HepG2 (cell line): ENCODE measurements around the gene BAZ1B.
"Not testable (repeated sequence)": the region's sequence is repeated elsewhere in the genome, so short reads cannot be mapped to it uniquely, and the experiment has no call there.

Experiments used
- CCAR2 ChIP-seq: fragments of 200-400 bp; formaldehyde crosslinking; optimal IDR thresholded peaks from 2 replicates; pipeline ENCODE3; 2018; ENCODE audit warnings: low read depth, mild to moderate bottlenecking, low read length, moderate library complexity
- HDAC1 ChIP-seq: sonication (generic); formaldehyde crosslinking; IDR thresholded peaks from 2 replicates; pipeline ENCODE4 v1.5.1; 2020; ENCODE audit warnings: mild to moderate bottlenecking, missing genetic modification reagents
- RNF2 ChIP-seq: fragments of 450-650 bp; conservative IDR thresholded peaks from 2 replicates; pipeline ENCODE4 v1.6.1; 2016; ENCODE audit warnings: low read depth
- TARDBP ChIP-seq: sonication (generic); formaldehyde crosslinking; IDR thresholded peaks from 2 replicates; pipeline ENCODE4 v1.8.0; 2022; ENCODE audit warnings: mild to moderate bottlenecking, missing genetic modification reagents
- YY1 ChIP-seq: IDR thresholded peaks from 2 replicates; pipeline ENCODE4 v1.6.1; 2011; ENCODE audit warnings: low read length, low read depth, moderate library complexity, mild to moderate bottlenecking; ENCODE audit not compliant: insufficient read depth, insufficient replicate concordance
- ZNF446 ChIP-seq: sonication (generic); formaldehyde crosslinking; IDR thresholded peaks from 2 replicates; pipeline ENCODE4 v1.5.0; 2020; ENCODE audit warnings: mild to moderate bottlenecking, missing genetic modification reagents
- ZNF780A ChIP-seq: sonication (generic); formaldehyde crosslinking; IDR thresholded peaks from 2 replicates; pipeline ENCODE4 v1.8.0; 2022; ENCODE audit warnings: mild to moderate bottlenecking, missing genetic modification reagents, moderate library complexity
- TF ChIP-seq, protein P1 (sequence below): IDR thresholded peaks from 2 replicates; pipeline ENCODE4 v1.6.1; 2012; ENCODE audit warnings: inconsistent platforms
- TF ChIP-seq, protein P2 (sequence below): sonication (generic); formaldehyde crosslinking; IDR thresholded peaks from 2 replicates; pipeline ENCODE4 v1.5.0; 2020; ENCODE audit warnings: mild to moderate bottlenecking, missing genetic modification reagents, moderate library complexity
- TF ChIP-seq, protein P3 (sequence below): sonication (generic); formaldehyde crosslinking; IDR thresholded peaks from 2 replicates; pipeline ENCODE4 v1.8.0; 2022; ENCODE audit warnings: mild to moderate bottlenecking, missing genetic modification reagents, moderate library complexity

DNA sequence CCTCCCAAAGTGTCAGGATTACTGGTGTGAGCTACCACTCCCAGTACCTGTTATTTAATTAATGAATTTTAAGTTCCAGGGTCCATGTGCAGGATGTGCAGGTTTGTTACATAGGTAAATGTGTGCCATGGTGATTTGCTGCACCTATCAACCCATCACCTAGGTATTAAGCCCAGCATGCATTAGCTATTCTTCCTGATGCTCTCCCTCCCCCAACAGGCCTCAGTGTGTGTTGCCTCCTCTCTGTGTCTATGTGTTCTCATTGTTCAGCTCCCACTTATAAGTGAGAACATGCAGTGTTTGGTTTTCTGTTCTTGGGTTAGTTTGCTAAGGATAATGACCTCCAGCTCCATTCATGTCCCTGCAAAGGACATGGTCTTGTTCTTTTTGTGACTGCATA lies 44.3 kb upstream of the BAZ1B start:
- TF ChIP-seq CCAR2; ZNF780A (CRISPR knock-in tag); HDAC1 (CRISPR knock-in tag); TARDBP; YY1; RNF2; ZNF446 (CRISPR knock-in tag): not testable (repeated sequence)
- TF ChIP-seq, protein P1, sequence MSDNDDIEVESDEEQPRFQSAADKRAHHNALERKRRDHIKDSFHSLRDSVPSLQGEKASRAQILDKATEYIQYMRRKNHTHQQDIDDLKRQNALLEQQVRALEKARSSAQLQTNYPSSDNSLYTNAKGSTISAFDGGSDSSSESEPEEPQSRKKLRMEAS = not testable (repeated sequence)
- TF ChIP-seq, protein P2, sequence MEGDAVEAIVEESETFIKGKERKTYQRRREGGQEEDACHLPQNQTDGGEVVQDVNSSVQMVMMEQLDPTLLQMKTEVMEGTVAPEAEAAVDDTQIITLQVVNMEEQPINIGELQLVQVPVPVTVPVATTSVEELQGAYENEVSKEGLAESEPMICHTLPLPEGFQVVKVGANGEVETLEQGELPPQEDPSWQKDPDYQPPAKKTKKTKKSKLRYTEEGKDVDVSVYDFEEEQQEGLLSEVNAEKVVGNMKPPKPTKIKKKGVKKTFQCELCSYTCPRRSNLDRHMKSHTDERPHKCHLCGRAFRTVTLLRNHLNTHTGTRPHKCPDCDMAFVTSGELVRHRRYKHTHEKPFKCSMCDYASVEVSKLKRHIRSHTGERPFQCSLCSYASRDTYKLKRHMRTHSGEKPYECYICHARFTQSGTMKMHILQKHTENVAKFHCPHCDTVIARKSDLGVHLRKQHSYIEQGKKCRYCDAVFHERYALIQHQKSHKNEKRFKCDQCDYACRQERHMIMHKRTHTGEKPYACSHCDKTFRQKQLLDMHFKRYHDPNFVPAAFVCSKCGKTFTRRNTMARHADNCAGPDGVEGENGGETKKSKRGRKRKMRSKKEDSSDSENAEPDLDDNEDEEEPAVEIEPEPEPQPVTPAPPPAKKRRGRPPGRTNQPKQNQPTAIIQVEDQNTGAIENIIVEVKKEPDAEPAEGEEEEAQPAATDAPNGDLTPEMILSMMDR (CRISPR knock-in tag) = not testable (repeated sequence)
- TF ChIP-seq, protein P3, sequence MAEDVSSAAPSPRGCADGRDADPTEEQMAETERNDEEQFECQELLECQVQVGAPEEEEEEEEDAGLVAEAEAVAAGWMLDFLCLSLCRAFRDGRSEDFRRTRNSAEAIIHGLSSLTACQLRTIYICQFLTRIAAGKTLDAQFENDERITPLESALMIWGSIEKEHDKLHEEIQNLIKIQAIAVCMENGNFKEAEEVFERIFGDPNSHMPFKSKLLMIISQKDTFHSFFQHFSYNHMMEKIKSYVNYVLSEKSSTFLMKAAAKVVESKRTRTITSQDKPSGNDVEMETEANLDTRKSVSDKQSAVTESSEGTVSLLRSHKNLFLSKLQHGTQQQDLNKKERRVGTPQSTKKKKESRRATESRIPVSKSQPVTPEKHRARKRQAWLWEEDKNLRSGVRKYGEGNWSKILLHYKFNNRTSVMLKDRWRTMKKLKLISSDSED (CRISPR knock-in tag) = not testable (repeated sequence)
